Neural cell (in vitro differentiated cells): ENCODE measurements around the gene SH3RF3. TPM values are rescaled to one million over a fixed set of nuclear protein-coding genes. Genes with fewer than 3 reads are reported as not detected.

Source experiments
- H2AFZ ChIP-seq: fragments of 200-600, 300-800 bp; sonication (generic), shearing (Covaris generic); 2 replicates; pipeline ENCODE4 v1.6.0; 2014; ENCODE audit warnings: low read depth, mild to moderate bottlenecking, antibody characterized with exemption, low read length, moderate library complexity
- H3F3A ChIP-seq: fragments of 200-600 bp; shearing (Covaris generic); 2 replicates; pipeline ENCODE4 v1.6.1; 2016; ENCODE audit warnings: mild to moderate bottlenecking, moderate library complexity, mixed read lengths, antibody characterized with exemption, low read length; ENCODE audit not compliant: insufficient read depth, poor library complexity, severe bottlenecking
- H3K27ac ChIP-seq: fragments of 200-600, 300-800 bp; sonication (generic), shearing (Covaris generic); 2 replicates; pipeline ENCODE4 v1.5.1; 2014; ENCODE audit warnings: mild to moderate bottlenecking, low read length, moderate library complexity
- H3K27me3 ChIP-seq: fragments of 300-800, 200-600 bp; sonication (generic), shearing (Covaris generic); 2 replicates; pipeline ENCODE4 v1.6.0; 2014; ENCODE audit warnings: mild to moderate bottlenecking, low read depth, low read length, moderate library complexity; ENCODE audit not compliant: insufficient read depth
- H3K36me3 ChIP-seq: fragments of 300-800, 200-600 bp; sonication (generic), shearing (Covaris generic); 2 replicates; pipeline ENCODE4 v1.5.1; 2014; ENCODE audit warnings: mild to moderate bottlenecking, antibody characterized with exemption, low read length, moderate library complexity; ENCODE audit not compliant: insufficient read depth
- H3K4me2 ChIP-seq: fragments of 300-800, 200-600 bp; sonication (generic), shearing (Covaris generic); 2 replicates; pipeline ENCODE4 v1.6.0; 2014; ENCODE audit warnings: mild to moderate bottlenecking, low read length
- H3K4me3 ChIP-seq: fragments of 300-800, 200-600 bp; sonication (generic), shearing (Covaris generic); 2 replicates; pipeline ENCODE4 v1.5.1; 2014; ENCODE audit warnings: mild to moderate bottlenecking, low read length, moderate library complexity
- H3K79me2 ChIP-seq: fragments of 200-600 bp; shearing (Covaris generic); replicated peaks from 2 replicates; pipeline ENCODE4 v1.6.0; 2014; ENCODE audit warnings: mild to moderate bottlenecking, low read length, moderate library complexity; ENCODE audit not compliant: insufficient read depth
- H3K9ac ChIP-seq: fragments of 300-800, 200-600 bp; sonication (generic), shearing (Covaris generic); 2 replicates; pipeline ENCODE4 v1.6.1; 2016; ENCODE audit warnings: mild to moderate bottlenecking, low read length, mixed read lengths
- H3K9me2 ChIP-seq: fragments of 200-600 bp; shearing (Covaris generic); 2 replicates; pipeline ENCODE4 v1.6.1; 2016; ENCODE audit warnings: mild to moderate bottlenecking, low read length, mixed read lengths; ENCODE audit not compliant: insufficient read depth
- H3K9me3 ChIP-seq: fragments of 200-600, 300-800 bp; sonication (generic), shearing (Covaris generic); 2 replicates; pipeline ENCODE4 v1.6.1; 2016; ENCODE audit warnings: mild to moderate bottlenecking, mixed run types, low read length, moderate library complexity, mixed read lengths
- H4K20me1 ChIP-seq: fragments of 200-600 bp; shearing (Covaris generic); 2 replicates; pipeline ENCODE4 v1.6.1; 2016; ENCODE audit warnings: mild to moderate bottlenecking, mixed run types; ENCODE audit not compliant: insufficient read depth
- CTCF ChIP-seq: fragments of 450-650 bp; IDR thresholded peaks from 2 replicates; pipeline ENCODE4 v1.5.1; 2014; ENCODE audit warnings: antibody characterized with exemption, mild to moderate bottlenecking, moderate library complexity; ENCODE audit not compliant: poor library complexity, severe bottlenecking
- EP300 ChIP-seq: fragments of 450-650 bp; conservative IDR thresholded peaks from 2 replicates; pipeline ENCODE4 v1.6.1; 2014; ENCODE audit warnings: antibody characterized with exemption, mild to moderate bottlenecking, moderate library complexity; ENCODE audit not compliant: poor library complexity, severe bottlenecking
- EZH2 ChIP-seq: fragments of 200-600, 300-800 bp; shearing (Covaris generic), sonication (generic); IDR thresholded peaks from 2 replicates; pipeline ENCODE4 v1.6.1; 2014; ENCODE audit warnings: antibody characterized with exemption, low read length, borderline replicate concordance, mild to moderate bottlenecking; ENCODE audit not compliant: insufficient read depth, poor library complexity, severe bottlenecking
- MXI1 ChIP-seq: fragments of 450-650 bp; conservative IDR thresholded peaks from 2 replicates; pipeline ENCODE4 v1.6.1; 2014; ENCODE audit warnings: antibody characterized with exemption, mild to moderate bottlenecking; ENCODE audit not compliant: poor library complexity, severe bottlenecking
- POLR2AphosphoS5 ChIP-seq: IDR thresholded peaks from 2 replicates; pipeline ENCODE4 v1.6.1; 2012
- RAD21 ChIP-seq: fragments of 450-650 bp; conservative IDR thresholded peaks from 2 replicates; pipeline ENCODE4 v1.6.1; 2014; ENCODE audit warnings: antibody characterized with exemption, mild to moderate bottlenecking, moderate library complexity
- REST ChIP-seq: IDR thresholded peaks from 2 replicates; pipeline ENCODE4 v1.6.1; 2012; ENCODE audit warnings: borderline replicate concordance
- SMC3 ChIP-seq: fragments of 450-650 bp; conservative IDR thresholded peaks from 2 replicates; pipeline ENCODE4 v1.6.1; 2014; ENCODE audit warnings: antibody characterized with exemption, mild to moderate bottlenecking, moderate library complexity; ENCODE audit not compliant: poor library complexity
- TAF1 ChIP-seq: IDR thresholded peaks from 2 replicates; pipeline ENCODE4 v1.6.1; 2012; ENCODE audit warnings: low read depth
- polyA plus RNA-seq: library from polyadenylated mRNA; depleted of rRNA; stranded (reverse); fragments of >200 nt; gene quantifications from 2 replicates; pipeline ENCODE4 v1.2.3, GENCODE V29; 2014

Gene SH3RF3
- polyA plus RNA-seq, 1 donor from 2014 or later = 0.53 TPM

GRCh38 chr2:109385506-109385905 is 256.5 kb downstream of the SH3RF3 start:
- H3K27ac ChIP-seq = no peak overlapping the region
- H3K4me2 ChIP-seq = no peak overlapping the region
- no peaks in the 10 kb centered on the region for H3K79me2 ChIP-seq
- H3K27me3 ChIP-seq = no peaks in the 10 kb centered on the region
- H3K9ac ChIP-seq = no peak overlapping the region
- TF ChIP-seq POLR2AphosphoS5 (no peak), TAF1 (no peak), EZH2 (no peak), RAD21 (no peak), SMC3 (no peak), MXI1 (no peak), EP300 (no peak), CTCF (no peak), REST (no peak)
- H3K36me3 ChIP-seq = no peaks in the 10 kb centered on the region
- no peaks in the 10 kb centered on the region for H3K9me3 ChIP-seq
- no peaks in the 10 kb centered on the region for H4K20me1 ChIP-seq
- no peak overlapping the region for H2AFZ ChIP-seq
- no peaks in the 10 kb centered on the region for H3K9me2 ChIP-seq
- no peaks in the 10 kb centered on the region for H3F3A ChIP-seq
- H3K4me3 ChIP-seq = no peak overlapping the region

GRCh38 chr2:109386004-109386695 is 257.1 kb downstream of the SH3RF3 start:
- Histone ChIP-seq H3F3A (no peaks in the 10 kb centered on the region), H3K9ac (no peak overlapping the region), H4K20me1 (no peaks in the 10 kb centered on the region), H3K27ac (no peak overlapping the region), H2AFZ (no peak overlapping the region), H3K36me3 (no peaks in the 10 kb centered on the region), H3K27me3 (no peaks in the 10 kb centered on the region), H3K4me3 (no peak overlapping the region), H3K79me2 (no peaks in the 10 kb centered on the region), H3K9me3 (no peaks in the 10 kb centered on the region), H3K4me2 (no peak overlapping the region), H3K9me2 (no peaks in the 10 kb centered on the region)
- no peak for TF ChIP-seq RAD21
- TF ChIP-seq EZH2 = no peak
